GM21723 (cell line): ENCODE measurements around the gene RNF32.

Experiments
- ATAC-seq: cut with Tn5 transposase; IDR thresholded peaks from one replicate; pipeline ENCODE4 v1.9.1; 2021; ENCODE audit warnings: mild to moderate bottlenecking, moderate library complexity; ENCODE audit not compliant: unreplicated experiment

Gene RNF32

DNA sequence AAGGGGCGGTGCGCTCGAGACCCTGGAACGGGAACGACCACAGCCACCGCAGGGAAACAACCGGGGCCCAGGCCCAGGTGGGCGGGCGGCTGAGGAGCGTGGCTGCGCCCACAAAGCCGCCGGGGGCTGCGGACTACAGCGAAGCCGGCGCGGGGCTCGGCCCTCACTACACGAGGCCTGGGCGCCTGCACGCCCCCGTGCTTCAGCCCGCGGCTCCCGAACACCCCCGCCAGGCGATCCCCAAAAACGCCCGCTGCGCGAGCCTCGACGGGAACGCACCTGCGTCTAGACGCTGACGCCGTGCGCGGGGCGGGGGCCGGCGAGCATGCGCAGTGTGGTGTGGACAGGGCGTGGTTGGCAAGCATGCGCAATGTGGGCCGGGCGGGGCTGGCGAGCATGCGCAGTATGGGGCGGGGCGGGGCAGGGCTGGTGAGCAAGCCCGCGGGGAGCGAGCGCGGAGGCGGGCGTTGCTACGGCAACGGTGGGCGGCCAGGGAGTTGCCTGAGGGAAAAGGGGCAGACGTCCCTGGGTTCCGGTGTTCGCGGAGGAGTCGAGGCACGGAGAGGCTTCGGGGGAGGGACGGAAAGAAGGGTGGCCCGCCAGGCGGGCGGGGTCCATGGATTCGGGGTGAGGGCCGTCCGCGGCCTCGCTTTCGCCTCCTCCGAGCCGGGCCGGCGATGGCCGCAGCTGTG is at the start of gene RNF32:
Gene RNF32 (plus strand): TSS at position 518 of the 692 bp plus-strand sequence. CDS start 3,104 bp downstream, outside the sequence.
- peak; percentile 85 for ATAC-seq

DNA sequence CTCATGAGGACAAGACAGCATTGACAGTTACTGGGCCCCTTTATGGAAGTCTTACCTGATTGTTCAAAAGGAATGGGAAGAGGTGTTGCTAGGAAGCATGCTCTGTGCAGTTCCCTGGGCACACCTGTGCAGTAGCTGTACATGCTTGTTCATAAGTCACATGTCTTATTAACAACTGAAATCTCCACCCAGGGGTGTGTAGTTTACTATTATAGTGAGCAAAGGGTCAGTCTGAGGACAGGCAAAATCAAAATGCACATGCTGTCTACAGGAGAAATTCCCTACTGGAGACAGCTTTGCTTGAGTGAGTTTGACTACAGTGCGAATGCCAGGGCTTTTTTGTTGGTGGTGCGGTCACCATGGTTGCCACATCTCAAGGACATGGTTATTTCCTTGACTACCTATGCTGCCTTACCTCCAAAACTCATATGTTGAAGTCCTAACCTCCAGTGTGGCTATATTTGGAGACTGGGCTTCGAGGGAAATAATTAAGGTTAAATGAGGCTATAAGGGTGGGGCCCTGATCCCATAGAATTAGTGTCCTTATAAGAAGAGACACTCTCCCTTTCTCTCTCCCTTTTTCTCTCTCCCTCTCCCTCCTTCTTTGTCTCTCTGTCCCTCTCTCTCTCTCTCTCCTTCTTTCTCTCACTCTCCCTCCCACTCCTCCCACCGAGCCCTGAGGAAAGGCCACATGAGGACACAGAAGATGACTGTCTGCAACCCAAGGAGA is 48.3 kb upstream of the RNF32 start:
- no peak for ATAC-seq

DNA sequence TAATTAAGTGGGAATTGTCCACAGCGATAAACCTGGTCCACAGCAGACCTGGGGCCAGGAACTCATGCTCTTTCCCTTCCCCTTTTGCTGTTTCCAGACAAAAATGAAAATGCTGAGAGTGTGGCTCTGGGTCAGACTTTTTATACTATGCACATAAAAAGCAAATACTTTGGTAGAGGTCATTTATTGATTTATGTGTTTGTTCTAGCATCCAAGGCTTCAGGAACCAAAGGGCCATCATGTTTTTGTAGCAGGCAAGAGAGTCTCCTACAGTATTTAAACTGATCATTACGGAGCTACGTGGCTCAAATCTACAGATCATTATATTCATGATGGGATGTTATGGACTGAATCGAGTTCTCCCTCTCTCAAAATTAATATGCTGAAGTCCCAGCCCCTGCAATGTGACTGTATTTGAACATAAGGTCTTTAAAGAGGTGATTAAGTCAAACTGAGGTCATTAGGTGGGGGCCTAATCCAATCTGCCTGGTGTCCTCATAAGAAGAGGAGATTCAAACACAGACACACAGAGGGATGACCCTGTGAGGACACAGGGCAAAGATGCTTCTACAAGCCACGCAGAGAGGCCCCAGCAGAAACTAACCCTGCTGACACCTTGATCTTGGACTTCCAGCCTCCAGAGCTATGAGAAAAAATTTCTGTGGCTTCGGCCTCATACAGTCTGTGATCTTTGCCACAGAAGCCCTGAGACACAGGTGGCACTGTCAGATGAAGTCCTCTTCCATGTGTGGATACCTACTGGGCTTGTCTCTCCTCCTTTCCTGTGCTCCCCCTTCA is 46.1 kb upstream of the RNF32 start:
- no peak for ATAC-seq

DNA sequence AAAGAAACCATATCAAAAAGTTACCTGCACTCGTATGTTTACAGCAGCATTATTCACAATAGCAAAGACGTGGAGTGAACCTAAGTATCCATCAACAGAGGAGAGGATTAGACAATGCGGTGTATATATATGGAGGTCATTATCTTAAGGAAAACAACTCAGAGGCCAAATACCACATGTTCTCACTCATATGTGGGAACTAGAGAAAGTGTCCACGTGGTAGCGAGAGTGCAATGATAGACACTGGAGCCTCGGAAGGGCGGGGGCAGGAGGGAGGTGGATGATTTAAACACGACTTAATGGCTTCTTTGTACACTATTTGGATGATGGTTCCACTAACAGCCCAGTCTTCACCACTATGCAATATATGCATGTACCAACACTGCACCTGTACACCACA is 40.1 kb upstream of the RNF32 start:
- no peak for ATAC-seq

DNA sequence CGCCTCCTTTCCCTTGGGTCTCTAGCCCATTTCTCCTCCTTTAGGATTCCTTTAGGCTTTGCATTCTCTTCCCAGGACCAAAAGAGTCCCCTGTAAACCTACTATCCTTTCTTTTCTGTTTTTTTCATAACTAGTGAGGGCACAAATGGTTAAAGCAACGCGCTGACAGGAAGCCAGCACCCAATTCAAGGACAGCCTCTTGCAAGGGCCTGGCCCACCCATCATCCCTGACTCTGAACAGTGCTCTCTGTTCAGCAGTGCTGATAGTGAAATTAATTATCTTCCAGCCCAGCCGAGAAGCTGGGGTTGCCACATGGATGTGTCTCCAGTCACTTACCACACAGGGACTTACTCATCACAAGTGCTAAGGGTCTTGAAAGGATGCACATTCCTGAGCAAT is 38.3 kb upstream of the RNF32 start:
- ATAC-seq: no peak

DNA sequence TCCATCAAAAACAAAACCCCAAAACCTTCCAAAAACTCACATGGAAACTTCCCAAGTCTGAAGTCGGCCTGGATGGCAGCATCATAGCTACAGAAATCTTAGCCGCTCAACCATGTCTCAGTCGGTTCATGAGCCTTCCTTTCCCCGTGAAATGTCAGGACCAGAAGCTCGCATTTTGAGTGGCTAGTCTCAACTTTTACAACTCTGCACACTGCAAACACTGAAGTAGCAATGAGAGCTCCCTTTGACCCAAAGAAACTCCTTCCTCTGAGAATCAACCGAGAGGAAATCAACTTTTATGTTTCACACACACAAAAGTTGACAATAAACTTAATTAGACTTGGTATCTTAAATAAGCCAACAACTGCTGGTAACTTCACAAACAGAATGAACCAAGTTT is 37.6 kb upstream of the RNF32 start:
- ATAC-seq: no peak

DNA sequence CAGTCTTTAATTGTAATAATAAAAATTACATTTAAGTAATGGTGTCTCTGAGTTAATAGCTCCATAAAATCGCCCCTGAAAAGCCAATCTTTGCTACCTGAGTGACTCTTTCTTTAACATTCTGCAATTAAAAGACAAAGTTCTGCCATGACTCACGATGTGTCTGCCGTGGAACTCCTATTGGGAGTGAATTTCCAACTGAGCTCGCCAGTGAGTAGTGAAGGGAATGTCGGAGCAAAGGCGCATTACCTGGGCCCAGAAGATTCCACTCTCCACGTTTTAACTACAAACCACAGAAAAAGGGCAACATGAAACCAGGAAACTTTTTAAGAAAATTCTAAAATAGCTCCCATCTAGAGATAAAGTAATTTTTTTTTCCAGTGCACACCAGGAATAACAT is 36.9 kb upstream of the RNF32 start:
- ATAC-seq: no peak

DNA sequence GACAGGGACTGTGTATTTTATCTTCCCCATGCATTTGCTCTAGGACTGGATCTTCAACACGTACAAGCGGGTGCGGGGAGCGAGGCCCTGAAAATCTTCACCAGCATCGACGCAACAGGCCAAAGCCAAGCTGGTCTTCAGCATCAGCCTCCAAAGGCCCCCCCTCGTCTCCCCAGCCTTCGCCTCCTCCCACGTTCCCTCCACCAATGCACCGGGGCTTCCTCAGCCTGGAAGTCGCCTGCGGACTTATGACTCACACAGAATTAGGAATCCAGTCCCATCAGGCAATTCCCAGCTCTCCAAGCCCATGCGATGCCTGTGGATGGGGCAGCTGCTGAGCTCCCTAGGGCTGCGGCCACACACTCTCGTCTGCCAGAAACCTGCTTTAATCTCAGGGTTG is 36.3 kb upstream of the RNF32 start:
- ATAC-seq: no peak

DNA sequence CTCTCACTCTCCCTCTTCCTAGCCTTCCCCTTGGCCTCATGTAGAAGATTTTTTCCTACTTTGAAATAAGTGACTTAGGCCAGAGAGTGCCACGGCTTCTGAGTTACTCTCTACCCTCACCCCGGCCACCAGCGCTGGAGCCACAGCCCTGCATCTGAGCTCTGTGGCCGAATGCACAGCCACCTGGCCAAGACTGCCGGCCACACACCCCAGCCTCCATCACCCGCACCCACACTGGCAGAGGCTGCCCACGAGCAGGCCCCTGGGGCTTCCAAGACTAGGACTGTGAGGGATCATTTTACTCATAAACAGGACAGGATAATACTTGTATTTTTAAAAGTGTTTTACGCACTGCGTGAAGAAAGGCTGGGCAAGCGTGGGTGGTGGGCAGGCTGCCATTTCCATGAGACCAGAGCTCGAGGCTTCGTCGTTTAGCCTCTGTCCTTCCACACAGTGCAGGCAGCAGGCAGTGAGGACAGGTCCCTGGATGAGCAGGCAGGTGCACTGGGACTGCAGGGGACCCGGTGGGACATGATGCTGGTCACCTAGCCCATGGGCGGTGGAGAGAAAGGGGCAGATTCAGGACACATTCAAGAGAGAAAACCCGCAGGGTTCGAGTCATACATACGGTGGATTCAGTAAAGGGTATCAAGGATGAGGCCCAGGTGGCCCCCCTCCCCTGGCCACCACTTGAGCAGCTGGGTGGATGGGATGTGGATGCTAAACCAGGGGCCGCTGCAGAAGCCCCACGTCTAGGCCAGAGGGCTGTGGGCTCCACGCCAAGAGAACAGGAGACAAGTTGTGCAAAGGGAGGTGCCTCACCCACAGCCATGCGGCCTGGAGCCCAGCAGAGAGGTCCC is 35.5 kb upstream of the RNF32 start:
- no peak for ATAC-seq

DNA sequence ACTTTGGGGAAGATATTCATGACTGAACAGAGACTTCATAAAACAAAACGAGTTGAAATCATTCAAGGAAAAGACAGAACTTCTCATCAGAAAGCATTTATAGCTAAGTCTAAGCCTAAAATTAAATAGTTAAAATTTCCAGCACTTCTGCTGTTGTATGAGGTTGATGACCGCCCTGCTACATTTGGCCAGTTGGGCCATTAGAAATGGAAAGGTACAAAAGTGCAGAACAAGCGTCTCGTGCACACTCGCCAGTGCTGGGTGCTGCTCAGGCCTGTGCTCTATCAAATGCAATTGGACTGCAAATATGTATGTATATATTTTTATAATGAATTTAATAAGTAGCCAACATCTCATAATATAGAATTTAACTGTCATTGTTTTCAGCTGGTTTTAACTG is 34.4 kb upstream of the RNF32 start:
- ATAC-seq: no peak

DNA sequence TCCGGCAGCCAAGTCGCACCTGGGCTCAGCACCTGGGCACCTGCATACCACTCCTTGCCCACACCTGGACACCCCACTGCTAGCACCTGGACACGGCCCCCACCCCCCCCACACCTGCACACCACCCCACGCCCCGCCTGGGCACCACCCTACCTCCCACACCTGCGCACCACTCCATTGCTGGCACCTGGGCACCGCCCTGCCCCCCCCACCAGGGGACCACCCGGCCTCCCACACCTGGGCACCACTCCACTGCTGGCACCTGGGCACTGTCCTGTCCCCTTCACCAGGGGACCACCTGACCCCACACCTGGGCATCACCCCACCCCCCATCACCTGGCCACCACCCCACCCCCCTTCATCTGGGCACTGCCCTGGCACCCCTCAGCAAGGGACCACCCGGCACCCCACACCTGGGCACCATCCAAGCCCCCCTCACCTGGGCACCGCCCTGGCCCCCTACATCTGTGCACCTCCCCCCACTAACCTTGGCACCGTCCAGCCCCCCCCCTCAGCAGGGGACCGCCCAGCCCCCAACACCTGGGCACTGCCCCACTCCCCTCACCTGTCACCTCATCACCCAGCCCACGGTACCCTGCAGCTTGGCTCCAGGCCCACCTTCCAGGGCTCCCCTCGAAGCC is 33.8 kb upstream of the RNF32 start:
- no peak for ATAC-seq

DNA sequence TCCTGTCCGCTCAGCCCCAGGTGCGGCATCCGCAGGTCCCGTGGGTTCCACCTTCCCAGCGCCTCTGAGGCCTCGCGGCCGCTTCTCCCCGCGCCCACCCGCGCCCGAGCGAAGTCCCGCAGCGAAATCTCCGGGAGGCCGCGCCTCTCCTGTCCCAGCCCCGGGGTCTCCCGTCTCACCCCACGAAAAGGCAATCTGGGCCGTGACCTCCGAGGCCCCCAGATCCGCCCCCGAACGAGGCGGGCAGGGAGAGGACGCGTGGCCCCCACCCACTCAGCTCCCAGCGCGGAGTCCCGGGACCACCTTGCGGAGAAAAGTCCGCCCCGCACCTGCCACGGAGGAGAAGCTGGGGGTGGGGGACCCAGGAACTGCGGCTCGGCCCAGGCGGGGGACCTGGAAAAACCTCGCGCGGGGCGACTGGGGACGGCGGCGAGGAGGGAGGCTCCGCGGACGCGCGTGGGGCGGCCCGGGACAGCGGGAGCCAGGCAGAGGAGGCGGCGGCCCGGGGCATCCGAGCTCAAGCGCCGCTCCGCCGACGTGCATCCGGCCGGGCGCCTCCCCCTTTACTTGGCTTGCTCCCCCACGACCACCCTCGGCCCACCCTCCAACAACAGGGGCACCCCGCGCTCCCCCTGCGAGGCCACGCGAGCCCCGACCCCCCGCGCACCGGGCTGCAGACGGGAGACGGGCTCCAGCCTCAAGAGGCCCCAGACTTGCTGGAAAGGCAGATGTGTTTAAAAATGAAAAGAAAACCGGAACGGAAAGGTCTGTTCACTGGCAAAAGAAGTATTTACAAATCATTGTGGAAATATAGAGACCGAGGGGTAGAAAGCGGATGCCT is 33.0 kb upstream of the RNF32 start:
- no peak for ATAC-seq

DNA sequence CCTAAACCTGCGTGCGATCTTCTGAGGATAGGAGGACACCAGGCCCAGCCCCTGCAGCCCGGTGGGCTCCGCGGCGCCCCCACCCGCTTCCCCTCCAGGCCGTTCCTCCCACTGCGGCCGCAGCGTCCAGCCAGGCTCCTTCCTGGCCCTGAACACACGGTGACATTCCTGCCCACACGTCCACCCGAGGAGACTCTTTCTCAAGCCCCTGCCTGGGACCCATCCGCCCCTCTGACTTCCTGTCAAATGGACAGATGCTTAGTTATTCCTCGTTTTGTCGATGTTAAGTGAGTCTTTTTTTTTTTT is 32.4 kb upstream of the RNF32 start:
- no peak for ATAC-seq

DNA sequence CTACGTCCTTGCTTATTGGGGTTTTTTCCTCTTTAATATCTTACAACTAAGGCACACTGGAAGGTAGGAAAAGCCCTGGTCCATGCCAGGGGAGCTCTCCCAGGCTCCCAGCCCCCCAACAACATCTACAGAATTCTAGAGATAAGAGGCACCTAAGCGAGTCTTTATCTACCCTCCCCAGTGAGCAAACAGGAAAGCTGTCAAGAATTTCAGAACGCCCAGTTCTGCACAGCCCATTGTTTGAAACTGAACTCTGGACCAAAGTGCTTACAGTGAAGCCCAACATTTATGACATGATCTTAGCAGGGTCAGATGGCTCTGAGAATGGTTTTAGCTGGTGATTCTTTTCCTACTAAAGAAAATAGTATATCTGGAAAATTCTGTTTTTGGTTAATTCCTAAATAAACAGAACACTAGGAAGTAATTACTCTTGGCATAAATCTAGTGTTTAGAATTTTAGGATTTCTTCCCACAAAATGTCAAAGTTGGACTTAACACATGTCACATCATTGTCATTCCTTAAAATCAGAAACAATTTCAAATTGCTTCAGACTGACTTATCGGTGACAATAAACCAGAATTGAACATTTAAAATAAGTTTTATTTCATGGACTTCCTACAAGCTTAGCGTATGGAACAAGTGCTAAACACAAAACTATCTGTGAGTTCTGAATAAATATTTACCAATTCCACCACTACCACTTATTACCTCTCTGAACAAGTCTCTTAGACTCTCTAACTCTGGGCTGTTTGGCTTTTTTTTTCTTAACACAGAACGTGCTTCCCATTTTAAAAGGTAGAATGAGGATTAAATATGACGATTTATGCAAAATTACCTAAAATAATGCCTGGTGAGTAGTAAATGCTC is 31.3 kb upstream of the RNF32 start:
- ATAC-seq: no peak

DNA sequence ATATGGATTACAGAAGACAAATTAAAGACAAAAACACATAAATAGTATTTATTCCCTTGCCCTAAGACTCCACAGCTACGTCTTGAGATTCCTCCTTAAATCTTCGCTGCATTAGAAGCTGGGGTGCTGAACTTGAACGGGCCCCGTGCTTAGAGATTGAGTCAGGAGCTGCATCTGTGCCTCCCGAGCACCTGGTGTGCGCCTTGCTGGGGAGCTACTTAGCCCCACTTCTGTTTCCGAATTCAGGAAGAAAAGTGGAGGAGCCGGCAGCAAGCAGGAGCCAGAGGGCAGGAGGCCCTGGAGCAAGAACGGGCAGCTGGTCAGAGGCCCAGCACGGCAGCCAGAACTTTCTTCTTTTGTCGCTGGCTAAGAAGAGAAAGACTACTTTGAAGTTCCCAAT is 30.4 kb upstream of the RNF32 start:
- no peak for ATAC-seq

DNA sequence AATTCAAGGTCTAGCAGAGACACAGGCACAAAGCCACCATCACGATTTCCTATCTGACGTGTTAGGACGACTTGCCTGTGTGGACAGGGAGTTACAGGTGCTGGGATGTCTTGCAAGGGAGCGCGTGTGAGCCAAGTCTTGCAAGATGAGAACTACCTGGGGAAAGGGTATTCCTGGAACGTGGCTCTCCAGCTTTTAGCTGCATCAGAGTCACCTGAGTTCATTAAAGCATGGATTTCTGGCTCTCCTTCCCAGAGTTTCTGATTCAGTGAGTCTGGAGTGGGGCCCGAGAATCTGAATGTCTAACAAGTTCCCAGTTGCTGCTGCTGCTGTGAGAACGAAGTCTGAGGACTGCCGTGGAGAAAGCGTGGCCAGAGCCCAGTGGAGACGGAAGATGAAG is 30.0 kb upstream of the RNF32 start:
- ATAC-seq: no peak

DNA sequence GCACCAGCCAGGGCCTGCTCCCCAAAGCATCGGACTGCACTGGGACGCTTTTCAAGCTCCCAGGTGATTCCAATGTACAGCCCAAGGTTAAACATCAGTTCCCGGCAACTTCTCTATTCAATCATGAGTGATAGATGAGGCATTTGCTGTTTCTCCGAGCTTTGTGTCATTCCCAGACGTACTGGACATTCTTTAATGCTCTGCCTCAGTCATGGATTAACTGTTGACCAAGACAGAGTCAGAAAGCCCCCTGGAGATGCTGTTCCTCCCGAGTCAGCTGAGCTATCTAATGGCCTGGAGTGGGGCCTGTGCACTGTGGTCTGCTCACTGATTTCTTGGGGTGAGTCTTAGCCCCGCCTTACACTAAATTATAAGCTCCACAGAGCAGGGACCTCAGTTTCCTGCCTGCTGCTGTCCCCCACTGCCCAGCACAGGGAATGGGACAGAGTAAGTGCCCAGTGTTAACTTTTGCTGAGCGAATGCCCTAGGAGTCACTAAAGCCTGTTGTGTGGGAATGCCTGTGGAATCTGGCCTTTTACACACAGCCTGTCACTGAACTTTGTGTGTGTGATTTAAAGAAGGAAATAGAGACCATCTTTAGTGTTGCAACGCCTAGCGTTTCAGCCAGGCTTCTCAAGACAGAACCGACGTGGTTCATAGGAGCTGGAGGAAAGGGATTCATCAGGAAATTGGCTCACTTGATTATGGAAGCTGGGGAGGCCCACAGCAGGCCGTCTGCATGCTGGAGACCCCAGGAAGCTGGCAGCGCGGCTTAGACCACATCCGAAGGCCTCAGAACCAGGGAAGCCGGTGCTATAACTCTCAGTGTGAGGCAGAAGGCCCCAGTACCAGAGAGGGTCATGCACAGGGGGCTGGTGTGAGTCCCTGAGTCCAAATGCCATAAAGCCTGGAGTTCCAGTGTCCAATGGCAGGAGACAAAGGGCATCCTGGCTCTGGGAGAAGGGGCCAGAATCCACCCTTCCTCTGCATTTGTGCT is 29.3 kb upstream of the RNF32 start:
- no peak for ATAC-seq

DNA sequence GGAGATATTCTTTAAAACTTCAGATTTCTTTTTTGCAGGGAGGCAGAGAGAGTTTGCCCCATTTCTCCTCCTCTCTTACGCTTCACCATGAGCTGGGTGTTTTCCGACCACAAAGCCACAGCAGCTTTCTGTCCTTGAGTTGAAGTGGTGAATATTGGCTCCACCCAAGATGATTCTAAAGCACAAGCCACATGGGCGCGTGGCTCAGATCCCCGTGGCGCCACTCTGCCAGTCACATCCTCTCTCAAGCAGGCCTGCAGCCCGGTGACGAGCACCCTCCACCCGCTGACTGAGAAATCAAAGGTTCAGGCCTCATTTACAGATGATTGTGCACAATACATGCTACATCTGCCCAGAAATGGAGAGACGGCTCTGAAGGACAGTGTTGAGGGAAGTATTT is 27.6 kb upstream of the RNF32 start:
- peak; percentile 73 for ATAC-seq
